Naive thymus-derived CD4-positive, alpha-beta T cell (primary cell): Measurements from ENCODE around the gene HYAL1. TPM values are rescaled to one million over a fixed set of nuclear protein-coding genes. Genes with fewer than 3 reads are reported as not detected.

ENCODE experiments used
- ATAC-seq: fragments of 150-1000 bp; cut with Tn5 transposase; 2 replicates; pipeline ENCODE4 v1.10.0; 2021; ENCODE audit warnings: mild to moderate bottlenecking, moderate library complexity
- CTCF ChIA-PET: fragments of 350-600 bp; sonication (Branson Sonifier 250); formaldehyde crosslinking; loops from one replicate; lab custom pipeline; 2021; ENCODE audit warnings: antibody characterized with exemption; lab: Charles Lee
- POLR2A ChIA-PET: fragments of 350-600 bp; sonication (Branson Sonifier 250); formaldehyde crosslinking; loops from one replicate; lab custom pipeline; 2021; ENCODE audit warnings: antibody characterized with exemption, inconsistent platforms; lab: Charles Lee
- DNase-seq, 9 donors: peaks; one replicate each; pipeline versions ENCODE4 v3.0.0 to v3.0.0-alpha.2; 2020 to 2022; ENCODE audit warnings: mixed read lengths in 1 of 9
- H3K27ac ChIP-seq: one replicate; pipeline ENCODE4 v1.7.0; 2013; ENCODE audit warnings: mild to moderate bottlenecking, low read depth, low read length, moderate library complexity
- H3K27me3 ChIP-seq, 2 donors: one replicate each; pipeline ENCODE4 v1.7.0; 2013; ENCODE audit warnings: low read length in 2 of 2, mild to moderate bottlenecking in 2 of 2, moderate library complexity in 2 of 2; ENCODE audit not compliant: control insufficient read depth in 2 of 2, insufficient read depth in 2 of 2
- H3K36me3 ChIP-seq, 3 experiments: 1 replicate in 2 of 3; 2 replicates in 1 of 3; pipeline ENCODE4 v1.7.0; 2013; ENCODE audit warnings: low read length in 3 of 3, mild to moderate bottlenecking in 3 of 3, moderate library complexity in 1 of 3; ENCODE audit not compliant: insufficient read depth in 3 of 3, control insufficient read depth in 2 of 3
- H3K4me1 ChIP-seq, 2 donors: one replicate each; pipeline ENCODE4 v1.7.0; 2013; ENCODE audit warnings: low read length in 2 of 2, mild to moderate bottlenecking in 2 of 2, moderate library complexity in 1 of 2; ENCODE audit not compliant: control insufficient read depth in 2 of 2, insufficient read depth in 2 of 2
- H3K4me3 ChIP-seq: 2 replicates; pipeline ENCODE4 v1.7.0; 2013; ENCODE audit warnings: mild to moderate bottlenecking, low read length
- H3K9me3 ChIP-seq, 3 experiments: 1 replicate in 2 of 3; 2 replicates in 1 of 3; pipeline ENCODE4 v1.7.0; 2013; ENCODE audit warnings: low read length in 3 of 3; ENCODE audit not compliant: control insufficient read depth in 2 of 3
- H3K27ac Mint-ChIP-seq, 9 donors: one replicate each; pipeline ENCODE4 v1.8.0; 2020 to 2022; ENCODE audit warnings: mixed read lengths in 9 of 9, mild to moderate bottlenecking in 8 of 9, moderate library complexity in 5 of 9, inconsistent platforms in 2 of 9
- H3K27me3 Mint-ChIP-seq, 5 donors: one replicate each; pipeline ENCODE4 v1.8.0; 2021 to 2022; ENCODE audit warnings: mixed read lengths in 5 of 5, mild to moderate bottlenecking in 1 of 5
- H3K36me3 Mint-ChIP-seq, 5 donors: one replicate each; pipeline ENCODE4 v1.8.0; 2020 to 2022; ENCODE audit warnings: mixed read lengths in 5 of 5, mild to moderate bottlenecking in 3 of 5, inconsistent platforms in 1 of 5
- H3K4me1 Mint-ChIP-seq, 7 donors: one replicate each; pipeline ENCODE4 v1.8.0; 2020 to 2022; ENCODE audit warnings: mixed read lengths in 7 of 7, mild to moderate bottlenecking in 3 of 7, inconsistent platforms in 1 of 7
- H3K4me3 Mint-ChIP-seq, 10 donors: one replicate each; pipeline ENCODE4 v1.8.0; 2020 to 2022; ENCODE audit warnings: mild to moderate bottlenecking in 10 of 10, mixed read lengths in 10 of 10, moderate library complexity in 6 of 10, inconsistent platforms in 2 of 10
- H3K9me3 Mint-ChIP-seq, 11 donors: one replicate each; pipeline ENCODE4 v1.8.0; 2020 to 2022; ENCODE audit warnings: mixed read lengths in 11 of 11, mild to moderate bottlenecking in 4 of 11, inconsistent platforms in 1 of 11, moderate library complexity in 1 of 11
- intact Hi-C, 2 donors: fragments of 100-400 bp; cut with micrococcal nuclease; formaldehyde crosslinking; loops; one replicate each; pipeline ENCODE4 v1.15.1; 2023
- polyA plus RNA-seq, 2 donors: library from polyadenylated mRNA; unstranded; fragments of 300-500 nt; fragmentation: Illumina TruSeq; gene quantifications; one replicate each; pipeline ENCODE4 v1.2.3, GENCODE V29; 2021
- total RNA-seq, 6 experiments: library from RNA in 5 of 6; stranded (reverse) in 5 of 6; gene quantifications; 1 replicate in 5 of 6; 2 replicates in 1 of 6; pipeline ENCODE4 v1.2.3 and lab custom pipeline; 2021 to 2026

The HYAL1 gene
- total and polyA plus RNA-seq, 7 experiments from 2014 or later = 0.12 to 0.51 (median 0.28) TPM; not detected in 1

- Mint-ChIP-seq H3K4me3 (peak overlapping the region in 1 of 10 donors; percentile 56), H3K9me3 (no peaks in the 10 kb centered on the region), H3K36me3 (peaks cover 0 to 1% (median 0%) of the 10 kb centered on the region in 5 donors), H3K27me3 (no peaks in the 10 kb centered on the region), H3K27ac (peak overlapping the region in 4 of 9 donors; percentile 28 to 95 (median 47)), H3K4me1 (peaks cover 28 to 48% (median 38%) of the 10 kb centered on the region in 7 donors)
- intact Hi-C loops = loop anchor here (5.0 to 10.0 kb wide), 9 partner anchors 211 to 1821 kb away; partner anchors contain the start of genes APEH (in 1 of the 2), CISH (in 1 of the 2), DUSP7 (in 1 of the 2) and INKA1 (in 1 of the 2)
- POLR2A ChIA-PET = interaction anchor here (0.9 to 1.3 kb wide), 2 partner anchors 32 to 55 kb away, joined by 3 to 4 read pairs; partner anchors contain the start of genes CYB561D2, NPRL2 and TUSC2
- ATAC-seq (no peak), DNase-seq (no peak)
- Histone ChIP-seq H3K9me3 (no peaks in the 10 kb centered on the region), H3K4me1 (peaks cover 32 to 34% of the 10 kb centered on the region in 2 donors), H3K4me3 (no peak overlapping the region), H3K27me3 (no peaks in the 10 kb centered on the region), H3K36me3 (peaks cover 0 to 14% (median 0%) of the 10 kb centered on the region in 3 experiments), H3K27ac (no peak overlapping the region)
- CTCF ChIA-PET = interaction anchor here (1.0 kb wide), 1 partner anchor 67 kb away, joined by 3 read pairs; no protein-coding TSS in a partner anchor
Measured at GRCh38 chr3:50295553-50296431, 7.6 kb downstream of the HYAL1 start.

DNA sequence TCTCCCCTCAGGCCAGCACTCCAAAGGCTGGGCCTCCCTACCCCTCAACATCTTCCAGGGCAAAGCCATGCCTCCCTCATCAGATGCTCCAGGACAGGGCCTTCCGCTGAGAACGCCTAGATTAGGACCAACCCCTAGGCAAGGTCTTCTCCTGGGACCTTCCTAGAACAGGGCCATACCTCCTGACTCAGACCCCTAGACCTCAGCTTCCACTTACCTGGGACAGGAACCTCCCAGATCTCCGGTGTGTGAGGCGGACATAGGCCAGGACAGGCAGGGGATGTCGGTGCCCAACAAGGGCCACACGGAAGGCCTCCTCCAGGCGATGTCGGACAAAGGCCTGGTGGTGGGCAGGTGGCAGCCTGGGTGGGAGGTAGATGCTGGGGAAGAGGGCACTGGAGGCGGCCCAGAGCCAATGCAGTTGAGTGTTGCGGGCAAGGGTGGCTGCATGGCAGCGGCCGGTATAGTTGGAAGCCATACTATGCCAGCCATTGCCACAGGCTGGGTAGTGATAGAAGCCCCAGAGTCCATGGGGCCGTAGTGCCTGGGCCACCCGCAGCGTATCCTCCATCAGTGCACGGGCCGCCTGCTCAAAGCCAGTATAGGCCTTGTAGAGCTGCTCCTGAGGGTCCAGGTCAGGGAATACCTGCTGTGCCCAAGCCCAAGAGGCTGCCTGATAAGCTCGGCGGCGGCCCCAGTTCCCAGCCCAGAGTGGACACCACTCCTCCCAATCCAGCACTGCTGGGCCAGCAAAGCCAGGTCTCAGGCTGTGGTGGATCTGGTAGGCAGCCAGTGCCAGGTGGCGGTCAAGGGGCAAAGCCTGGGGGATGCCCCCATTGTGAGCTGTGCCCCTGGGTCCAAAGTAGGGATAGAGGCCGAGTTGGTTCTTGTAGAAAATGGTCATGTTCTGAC is 8.6 kb downstream of the HYAL1 start:
- Mint-ChIP-seq H3K36me3 (peaks cover 0 to 1% (median 0%) of the 10 kb centered on the region in 5 donors), H3K27ac (peak overlapping the region in 3 of 9 donors; percentile 44 to 63 (median 52)), H3K9me3 (no peaks in the 10 kb centered on the region), H3K4me3 (no peak overlapping the region), H3K27me3 (no peaks in the 10 kb centered on the region), H3K4me1 (peaks cover 21 to 39% (median 32%) of the 10 kb centered on the region in 7 donors)
- Histone ChIP-seq H3K27ac (no peak overlapping the region), H3K4me1 (peaks cover 24 to 27% of the 10 kb centered on the region in 2 donors), H3K4me3 (no peak overlapping the region), H3K36me3 (peaks cover 0 to 22% (median 0%) of the 10 kb centered on the region in 3 experiments), H3K27me3 (no peaks in the 10 kb centered on the region), H3K9me3 (no peaks in the 10 kb centered on the region)
- CTCF ChIA-PET = no interaction called here
- POLR2A ChIA-PET = interaction anchor here (0.8 to 3.1 kb wide), 3 partner anchors 43 to 56 kb away, joined by 3 to 18 read pairs (median 3); partner anchors contain the start of genes CYB561D2 and NPRL2
- intact Hi-C loops = loop anchor here (5.0 to 10.0 kb wide), 9 partner anchors 210 to 1820 kb away; partner anchors contain the start of genes APEH (in 1 of the 2), CISH (in 1 of the 2), DUSP7 (in 1 of the 2) and INKA1 (in 1 of the 2)
- DNase-seq (no peak), ATAC-seq (no peak)

DNA sequence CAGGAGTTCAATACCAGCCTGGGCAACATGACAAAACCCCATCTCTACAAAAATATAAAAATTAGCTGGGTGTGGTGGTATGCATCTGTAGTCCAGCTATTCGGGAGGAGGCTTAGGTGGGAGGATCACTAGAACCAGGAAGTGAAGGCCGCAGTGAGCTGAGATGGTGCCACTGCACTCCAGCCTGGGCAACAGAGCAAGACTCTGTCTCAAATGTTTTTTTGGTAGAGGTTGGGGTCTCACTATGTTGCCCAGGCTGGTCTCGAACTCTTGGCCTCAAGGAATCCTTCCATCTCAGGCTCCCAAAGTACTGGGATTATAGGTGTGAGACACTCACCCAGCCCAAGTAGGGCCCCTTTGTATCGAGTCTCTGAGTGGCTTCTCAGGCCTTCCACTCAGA is 9.3 kb downstream of the HYAL1 start:
- Mint-ChIP-seq H3K36me3 (peaks cover 0 to 1% (median 0%) of the 10 kb centered on the region in 5 donors), H3K27me3 (no peaks in the 10 kb centered on the region), H3K4me1 (peaks cover 20 to 35% (median 31%) of the 10 kb centered on the region in 7 donors), H3K4me3 (no peak overlapping the region), H3K9me3 (no peaks in the 10 kb centered on the region), H3K27ac (peak overlapping the region in 3 of 9 donors; percentile 44 to 63 (median 52))
- POLR2A ChIA-PET = interaction anchor here (0.7 to 3.1 kb wide), 3 partner anchors 12 to 56 kb away, joined by 3 to 18 read pairs (median 4); partner anchors contain the start of genes CYB561D2 and NPRL2
- Histone ChIP-seq H3K4me1 (peaks cover 23 to 25% of the 10 kb centered on the region in 2 donors), H3K27me3 (no peaks in the 10 kb centered on the region), H3K9me3 (no peaks in the 10 kb centered on the region), H3K4me3 (no peak overlapping the region), H3K36me3 (peaks cover 0 to 29% (median 5%) of the 10 kb centered on the region in 3 experiments), H3K27ac (no peak overlapping the region)
- no peak for ATAC-seq
- intact Hi-C loops = loop anchor here (10.0 kb wide), 5 partner anchors 209 to 1819 kb away; partner anchors contain the start of genes DUSP7 (in 1 of the 2), INKA1 (in 1 of the 2), IP6K2 (in 1 of the 2) and RBM5 (in 1 of the 2)
- CTCF ChIA-PET = interaction anchor here (0.9 kb wide), 1 partner anchor 12 kb away, joined by 3 read pairs; no protein-coding TSS in a partner anchor
- DNase-seq = no peak

DNA sequence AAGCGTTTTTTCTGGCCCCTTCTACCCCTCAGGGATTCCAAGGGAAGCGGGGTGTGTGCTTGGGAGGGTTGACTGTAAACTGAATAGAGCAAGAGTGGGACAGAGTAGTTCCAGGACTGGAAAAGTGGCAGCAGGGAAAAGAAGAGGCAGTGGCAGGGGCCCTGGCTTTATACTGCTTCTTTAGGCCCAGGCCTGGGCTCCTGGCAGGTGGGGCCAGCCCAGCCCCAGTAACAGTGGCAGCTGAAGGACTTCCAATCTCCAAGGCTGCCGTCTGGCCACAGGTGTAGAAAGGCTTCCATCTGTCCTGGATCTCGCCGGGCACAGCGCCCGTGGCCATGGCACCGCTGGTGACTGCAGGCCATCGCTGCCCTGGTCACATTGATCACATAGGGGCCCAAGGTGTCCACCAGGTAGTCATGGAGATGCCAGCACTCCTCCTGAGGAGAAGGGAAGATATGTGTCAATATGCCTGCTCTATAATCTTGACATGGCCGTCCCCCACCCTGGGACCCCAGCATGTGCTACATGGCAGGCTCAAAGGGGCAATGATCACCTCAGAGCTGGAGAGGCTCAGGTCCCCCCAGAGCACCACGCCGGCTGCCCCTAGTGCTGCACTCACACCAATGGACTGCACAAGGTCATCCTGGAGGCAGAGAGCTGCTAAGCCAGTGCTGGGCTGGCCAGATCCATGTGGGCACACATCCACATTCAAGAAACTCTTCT is 10.1 kb downstream of the HYAL1 start:
- Mint-ChIP-seq H3K4me3 (peak overlapping the region; percentile 5 to 99 (median 84)), H3K9me3 (no peaks in the 10 kb centered on the region), H3K4me1 (peaks cover 19 to 30% (median 25%) of the 10 kb centered on the region in 7 donors), H3K27me3 (no peaks in the 10 kb centered on the region), H3K27ac (peak overlapping the region; percentile 85 to 97 (median 93)), H3K36me3 (peaks cover 0 to 6% (median 1%) of the 10 kb centered on the region in 5 donors)
- peaks cover 16 to 21% of the 10 kb centered on the region in 2 donors for H3K4me1 ChIP-seq
- peak overlapping the region; percentile 57 for H3K4me3 ChIP-seq
- intact Hi-C loops = loop anchor here (2.0 to 10.0 kb wide), 6 partner anchors 208 to 1818 kb away; partner anchors contain the start of genes DUSP7 (in 1 of the 2), INKA1 (in 1 of the 2), IP6K2 (in 1 of the 2) and MANF (in 1 of the 2)
- POLR2A ChIA-PET = interaction anchor here (0.5 to 3.1 kb wide), 8 partner anchors 10 to 1001 kb away, joined by 3 to 18 read pairs (median 3); partner anchors contain the start of genes CYB561D2, GNAI2, HYAL1 and NPRL2
- CTCF ChIA-PET = interaction anchor here (0.9 to 1.5 kb wide), 2 partner anchors 12 to 47 kb away, joined by 3 to 5 read pairs; no protein-coding TSS in a partner anchor
- no peaks in the 10 kb centered on the region for H3K9me3 ChIP-seq
- ATAC-seq (no peak), DNase-seq (no peak)
- peak overlapping the region; percentile 74 for H3K27ac ChIP-seq
- peaks cover 0 to 37% (median 9%) of the 10 kb centered on the region in 3 experiments for H3K36me3 ChIP-seq
- no peaks in the 10 kb centered on the region for H3K27me3 ChIP-seq
